Measurements from ENCODE around the gene IFNGR2. TPM values are rescaled to one million over a fixed set of nuclear protein-coding genes. Genes with fewer than 3 reads are reported as not detected.

The IFNGR2 gene
- total and polyA plus RNA-seq, 2 of the 4 experiments (the other 2 are of a cell fraction): 66.0 to 73.8 TPM

- BruUV-seq (replicated peaks): no TSS peak
- DNase-seq (no peak), ATAC-seq (ENCODE audit: low read depth) (no peak)
- Histone ChIP-seq H3K27ac (ENCODE audit: insufficient read depth, low read length) (no peak overlapping the region), H3K9ac (ENCODE audit: low read depth, low read length) (no peak overlapping the region), H3K14ac (replicated peaks; ENCODE audit: low read depth, low read length) (no peak overlapping the region), H3K18ac (ENCODE audit: low read depth, low read length) (no peak overlapping the region), H4K91ac (ENCODE audit: insufficient read depth, low read depth, low read length) (no peak overlapping the region), H3K27me3 (ENCODE audit: control insufficient read depth, insufficient read depth, low read length) (no peaks in the 10 kb centered on the region), H3K23ac (ENCODE audit: low read depth, low read length) (no peak overlapping the region), H2BK5ac (ENCODE audit: low read depth, low read length, poor library complexity, severe bottlenecking) (no peak overlapping the region), H2BK20ac (ENCODE audit: low read depth, low read length) (no peak overlapping the region), H2AK9ac (replicated peaks; ENCODE audit: low read depth, low read length, poor library complexity) (peak overlapping the region; percentile 50), H3K4me2 (ENCODE audit: low read depth, low read length) (no peak overlapping the region), H2BK15ac (ENCODE audit: low read depth, low read length) (no peak overlapping the region), H4K5ac (ENCODE audit: low read depth, low read length) (no peak overlapping the region), H3K4me1 (ENCODE audit: control insufficient read depth, insufficient read depth, low read length) (0 out of 2 replicates have a peak, but pooled peaks cover 2% of the 10 kb centered on the region), H3K4me3 (ENCODE audit: insufficient read depth, low read depth, low read length) (no peak overlapping the region), H3K9me1 (ENCODE audit: insufficient read depth, low read length) (peaks cover 7% of the 10 kb centered on the region; the same call in 1 of the 2 replicates), H3K4ac (ENCODE audit: low read depth, low read length) (no peak overlapping the region), H4K8ac (ENCODE audit: low read depth in 2 of 2, low read length in 2 of 2) (no peak overlapping the region), H3K36me3 (ENCODE audit: control insufficient read depth, insufficient read depth, low read length) (0 out of 2 replicates have a peak, but pooled peaks cover 2% of the 10 kb centered on the region), H2AK5ac (ENCODE audit: low read depth, low read length) (no peak overlapping the region), H2BK120ac (ENCODE audit: low read depth, low read length) (no peak overlapping the region), H3K79me1 (ENCODE audit: low read depth in 1 of 2, low read length in 2 of 2) (peaks cover 6 to 21% of the 10 kb centered on the region in 2 experiments), H2AFZ (replicated peaks; ENCODE audit: low read length, poor library complexity) (no peak overlapping the region), H3K9me3 (ENCODE audit: control insufficient read depth, insufficient read depth, low read length) (no peaks in the 10 kb centered on the region), H3K56ac (ENCODE audit: extremely low read depth, insufficient read depth, low read length) (no peak overlapping the region), H4K20me1 (ENCODE audit: insufficient read depth, low read length) (0 out of 2 replicates have a peak, but pooled peaks cover 5% of the 10 kb centered on the region)
- TF ChIP-seq, protein P1, sequence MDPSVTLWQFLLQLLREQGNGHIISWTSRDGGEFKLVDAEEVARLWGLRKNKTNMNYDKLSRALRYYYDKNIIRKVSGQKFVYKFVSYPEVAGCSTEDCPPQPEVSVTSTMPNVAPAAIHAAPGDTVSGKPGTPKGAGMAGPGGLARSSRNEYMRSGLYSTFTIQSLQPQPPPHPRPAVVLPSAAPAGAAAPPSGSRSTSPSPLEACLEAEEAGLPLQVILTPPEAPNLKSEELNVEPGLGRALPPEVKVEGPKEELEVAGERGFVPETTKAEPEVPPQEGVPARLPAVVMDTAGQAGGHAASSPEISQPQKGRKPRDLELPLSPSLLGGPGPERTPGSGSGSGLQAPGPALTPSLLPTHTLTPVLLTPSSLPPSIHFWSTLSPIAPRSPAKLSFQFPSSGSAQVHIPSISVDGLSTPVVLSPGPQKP (IDR thresholded peaks at IDR 0.05; ENCODE audit: borderline replicate concordance, low read depth, low read length): no peak
- TF ChIP-seq, protein P2, sequence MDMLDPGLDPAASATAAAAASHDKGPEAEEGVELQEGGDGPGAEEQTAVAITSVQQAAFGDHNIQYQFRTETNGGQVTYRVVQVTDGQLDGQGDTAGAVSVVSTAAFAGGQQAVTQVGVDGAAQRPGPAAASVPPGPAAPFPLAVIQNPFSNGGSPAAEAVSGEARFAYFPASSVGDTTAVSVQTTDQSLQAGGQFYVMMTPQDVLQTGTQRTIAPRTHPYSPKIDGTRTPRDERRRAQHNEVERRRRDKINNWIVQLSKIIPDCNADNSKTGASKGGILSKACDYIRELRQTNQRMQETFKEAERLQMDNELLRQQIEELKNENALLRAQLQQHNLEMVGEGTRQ (IDR thresholded peaks at IDR 0.05; ENCODE audit: low read depth, low read length): no peak
- TF ChIP-seq BHLHE40 (IDR thresholded peaks at IDR 0.05; ENCODE audit: low read depth, low read length) (no peak), RAD21 (IDR thresholded peaks at IDR 0.05; ENCODE audit: low read length) (no peak), POLR2A (IDR thresholded peaks at IDR 0.05; ENCODE audit: low read depth, low read length) (no peak), RCOR1 (IDR thresholded peaks at IDR 0.05; ENCODE audit: insufficient replicate concordance, low read length) (no peak), FOS (IDR thresholded peaks at IDR 0.05; ENCODE audit: low read depth, low read length) (no peak), MXI1 (IDR thresholded peaks at IDR 0.05; ENCODE audit: borderline replicate concordance, low read depth, low read length) (no peak), CEBPB (IDR thresholded peaks at IDR 0.05; ENCODE audit: low read depth, low read length) (no peak), MAFK (IDR thresholded peaks at IDR 0.05; ENCODE audit: low read depth, low read length) (no peak), MAZ (IDR thresholded peaks at IDR 0.05; ENCODE audit: borderline replicate concordance, low read depth, low read length) (no peak), CHD1 (IDR thresholded peaks at IDR 0.05; ENCODE audit: low read depth, low read length) (no peak)
- TF ChIP-seq, protein P3, sequence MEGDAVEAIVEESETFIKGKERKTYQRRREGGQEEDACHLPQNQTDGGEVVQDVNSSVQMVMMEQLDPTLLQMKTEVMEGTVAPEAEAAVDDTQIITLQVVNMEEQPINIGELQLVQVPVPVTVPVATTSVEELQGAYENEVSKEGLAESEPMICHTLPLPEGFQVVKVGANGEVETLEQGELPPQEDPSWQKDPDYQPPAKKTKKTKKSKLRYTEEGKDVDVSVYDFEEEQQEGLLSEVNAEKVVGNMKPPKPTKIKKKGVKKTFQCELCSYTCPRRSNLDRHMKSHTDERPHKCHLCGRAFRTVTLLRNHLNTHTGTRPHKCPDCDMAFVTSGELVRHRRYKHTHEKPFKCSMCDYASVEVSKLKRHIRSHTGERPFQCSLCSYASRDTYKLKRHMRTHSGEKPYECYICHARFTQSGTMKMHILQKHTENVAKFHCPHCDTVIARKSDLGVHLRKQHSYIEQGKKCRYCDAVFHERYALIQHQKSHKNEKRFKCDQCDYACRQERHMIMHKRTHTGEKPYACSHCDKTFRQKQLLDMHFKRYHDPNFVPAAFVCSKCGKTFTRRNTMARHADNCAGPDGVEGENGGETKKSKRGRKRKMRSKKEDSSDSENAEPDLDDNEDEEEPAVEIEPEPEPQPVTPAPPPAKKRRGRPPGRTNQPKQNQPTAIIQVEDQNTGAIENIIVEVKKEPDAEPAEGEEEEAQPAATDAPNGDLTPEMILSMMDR (conservative IDR thresholded peaks at IDR 0.05; ENCODE audit: low read depth, low read length): no peak
- intact Hi-C loops (cut with micrococcal nuclease): no loop called here
- in situ Hi-C loops (cut with MboI; ENCODE audit: low sequenced_read_pairs): no loop called here
- WGBS, 2 experiments (ENCODE audit: extremely low coverage in 2 of 2, insufficient read length in 1 of 2): 82% methylated on average over 7 of the region's 9 CpGs; no CpG with 5 or more reads in 1 of the 2 experiments
- ChIA-PET CTCF (no interaction called here), POLR2A (ENCODE audit: unreplicated experiment) (no interaction called here)
- dilution Hi-C loops (cut with HindIII; ENCODE audit: low sequenced_read_pairs, unreplicated experiment): no loop called here
Observed at GRCh38 chr21:33481314-33481943, 78.2 kb downstream of the IFNGR2 start.
